HG03565 (cell line): ENCODE data around the gene CDH23.

Experiments
- ATAC-seq: cut with Tn5 transposase; IDR thresholded peaks from one replicate; pipeline ENCODE4 v1.9.1; 2021; ENCODE audit warnings: mild to moderate bottlenecking, moderate library complexity; ENCODE audit not compliant: unreplicated experiment

The CDH23 gene

GRCh38 chr10:71802715-71803488, 406.2 kb downstream of the CDH23 start:
- ATAC-seq: no peak

- ATAC-seq: no peak
Observed at GRCh38 chr10:71804077-71804476, 407.4 kb downstream of the CDH23 start.

- no peak for ATAC-seq
Observed at GRCh38 chr10:71805776-71806703, 409.3 kb downstream of the CDH23 start.

- no peak for ATAC-seq
Observed at GRCh38 chr10:71806704-71807556, 410.2 kb downstream of the CDH23 start.

- no peak for ATAC-seq
Observed at GRCh38 chr10:71807557-71808510, 411.1 kb downstream of the CDH23 start.

- no peak for ATAC-seq
Observed at GRCh38 chr10:71809628-71810027, 412.9 kb downstream of the CDH23 start.

- no peak for ATAC-seq
Observed at GRCh38 chr10:71810048-71810750, 413.5 kb downstream of the CDH23 start.

- ATAC-seq: no peak
Observed at GRCh38 chr10:71811351-71811750, 414.6 kb downstream of the CDH23 start.

GRCh38 chr10:71812016-71812912, 415.5 kb downstream of the CDH23 start:
- no peak for ATAC-seq

GRCh38 chr10:71812913-71813590, 416.3 kb downstream of the CDH23 start:
- ATAC-seq: no peak

GRCh38 chr10:71814922-71815411, 418.2 kb downstream of the CDH23 start:
- ATAC-seq: no peak

GRCh38 chr10:71815515-71816130, 418.9 kb downstream of the CDH23 start:
- no peak for ATAC-seq

- no peak for ATAC-seq
Observed at GRCh38 chr10:71816421-71816851, 419.7 kb downstream of the CDH23 start.

GRCh38 chr10:71816936-71817618, 420.4 kb downstream of the CDH23 start:
- no peak for ATAC-seq

GRCh38 chr10:71817831-71818655, 421.3 kb downstream of the CDH23 start:
- no peak for ATAC-seq
